OCI-LY1 (cell line): ENCODE measurements around the gene RABGAP1.

Experiments
- H2AFZ ChIP-seq: fragments of 200-600 bp; sonication (generic), shearing (Covaris generic); 2 replicates; pipeline ENCODE4 v1.6.0; 2014; ENCODE audit warnings: antibody characterized with exemption, mild to moderate bottlenecking, low read length
- H3F3A ChIP-seq: fragments of 200-600 bp; sonication (generic), shearing (Covaris generic); 2 replicates; pipeline ENCODE4 v1.6.0; 2014; ENCODE audit warnings: mild to moderate bottlenecking, antibody characterized with exemption, low read length, moderate library complexity; ENCODE audit not compliant: insufficient read depth
- H3K27ac ChIP-seq: fragments of 200-600 bp; sonication (generic); 2 replicates; pipeline ENCODE4 v1.5.1; 2014; ENCODE audit warnings: low read length, mixed run types, mild to moderate bottlenecking, low read depth; ENCODE audit not compliant: poor library complexity, severe bottlenecking
- H3K27me3 ChIP-seq: fragments of 200-600 bp; sonication (generic); 2 replicates; pipeline ENCODE4 v1.6.0; 2014; ENCODE audit warnings: antibody characterized with exemption, mild to moderate bottlenecking, low read length, moderate library complexity; ENCODE audit not compliant: insufficient read depth
- H3K36me3 ChIP-seq: fragments of 200-600 bp; sonication (generic); 2 replicates; pipeline ENCODE4 v1.6.1; 2014; ENCODE audit warnings: mild to moderate bottlenecking, antibody characterized with exemption, low read length, moderate library complexity, mixed read lengths; ENCODE audit not compliant: insufficient read depth
- H3K4me1 ChIP-seq: fragments of 200-600 bp; sonication (generic); 2 replicates; pipeline ENCODE4 v1.5.1; 2014; ENCODE audit warnings: mild to moderate bottlenecking, low read length, moderate library complexity; ENCODE audit not compliant: insufficient read depth, severe bottlenecking
- H3K4me2 ChIP-seq: fragments of 200-600 bp; sonication (generic), shearing (Covaris generic); 2 replicates; pipeline ENCODE4 v1.6.1; 2014; ENCODE audit warnings: low read length
- H3K4me3 ChIP-seq: fragments of 200-600 bp; sonication (generic); 2 replicates; pipeline ENCODE4 v1.5.1; 2014; ENCODE audit warnings: low read length, low read depth, mild to moderate bottlenecking, mixed read lengths; ENCODE audit not compliant: poor library complexity, severe bottlenecking
- H3K79me2 ChIP-seq: fragments of 200-600 bp; shearing (Covaris generic); 2 replicates; pipeline ENCODE4 v1.6.1; 2016; ENCODE audit warnings: mixed run types, low read length, mixed read lengths; ENCODE audit not compliant: insufficient read depth
- H3K9ac ChIP-seq: fragments of 200-600 bp; sonication (generic), shearing (Covaris generic); 2 replicates; pipeline ENCODE4 v1.6.1; 2014; ENCODE audit warnings: mild to moderate bottlenecking, low read length, mixed read lengths
- H3K9me2 ChIP-seq: fragments of 200-600 bp; sonication (generic), shearing (Covaris generic); 2 replicates; pipeline ENCODE4 v1.6.1; 2014; ENCODE audit warnings: low read depth, mild to moderate bottlenecking, low read length, mixed read lengths
- H3K9me3 ChIP-seq: fragments of 200-600 bp; shearing (Covaris generic); 2 replicates; pipeline ENCODE4 v1.6.1; 2014; ENCODE audit warnings: low read length, mixed read lengths
- H4K20me1 ChIP-seq: fragments of 200-600 bp; sonication (generic), shearing (Covaris generic); 2 replicates; pipeline ENCODE4 v1.6.0; 2016; ENCODE audit warnings: mild to moderate bottlenecking, low read length; ENCODE audit not compliant: insufficient read depth
- CTCF ChIP-seq: fragments of 200-600 bp; sonication (generic), shearing (Covaris generic); IDR thresholded peaks from 2 replicates; pipeline ENCODE4 v1.5.1; 2017; ENCODE audit warnings: mild to moderate bottlenecking, antibody characterized with exemption, low read length, moderate library complexity, mixed read lengths
- EZH2 ChIP-seq: fragments of 200-600 bp; sonication (generic), shearing (Covaris generic); IDR thresholded peaks from 2 replicates; pipeline ENCODE4 v1.8.0; 2017; ENCODE audit warnings: borderline replicate concordance, mixed run types, mild to moderate bottlenecking, antibody characterized with exemption, low read length, moderate library complexity, mixed read lengths

Gene RABGAP1

GRCh38 chr9:123011878-123012528, 71.2 kb downstream of the RABGAP1 start:
- H2AFZ ChIP-seq, result no peak overlapping the region
- no peaks in the 10 kb centered on the region for H3F3A ChIP-seq
- H3K9me2 ChIP-seq, result no peaks in the 10 kb centered on the region
- no peak overlapping the region for H3K27ac ChIP-seq
- H3K9me3 ChIP-seq, result no peaks in the 10 kb centered on the region
- no peaks in the 10 kb centered on the region for H3K79me2 ChIP-seq
- peaks cover 70% of the 10 kb centered on the region for H3K36me3 ChIP-seq
- TF ChIP-seq CTCF (no peak), EZH2 (no peak)
- no peaks in the 10 kb centered on the region for H3K27me3 ChIP-seq
- H3K4me3 ChIP-seq, result no peak overlapping the region
- H3K9ac ChIP-seq, result no peak overlapping the region
- no peak overlapping the region for H3K4me2 ChIP-seq
- H4K20me1 ChIP-seq, result no peaks in the 10 kb centered on the region
- H3K4me1 ChIP-seq, result no peaks in the 10 kb centered on the region

- Histone ChIP-seq H2AFZ (no peak overlapping the region), H3K4me2 (no peak overlapping the region), H3F3A (no peaks in the 10 kb centered on the region), H3K79me2 (no peaks in the 10 kb centered on the region), H3K27ac (no peak overlapping the region), H3K4me3 (no peak overlapping the region), H3K4me1 (no peaks in the 10 kb centered on the region), H3K9ac (no peak overlapping the region), H3K9me3 (no peaks in the 10 kb centered on the region), H3K27me3 (no peaks in the 10 kb centered on the region), H4K20me1 (no peaks in the 10 kb centered on the region), H3K9me2 (no peaks in the 10 kb centered on the region), H3K36me3 (peaks cover 78% of the 10 kb centered on the region)
- no peak for TF ChIP-seq CTCF
- no peak for TF ChIP-seq EZH2
Observed at GRCh38 chr9:123016631-123017030, 75.8 kb downstream of the RABGAP1 start.

GRCh38 chr9:123020796-123021195, 80.0 kb downstream of the RABGAP1 start:
- Histone ChIP-seq H3K9me3 (no peaks in the 10 kb centered on the region), H3K27ac (no peak overlapping the region), H3K4me2 (no peak overlapping the region), H3F3A (no peaks in the 10 kb centered on the region), H3K9me2 (no peaks in the 10 kb centered on the region), H2AFZ (no peak overlapping the region), H3K4me1 (no peaks in the 10 kb centered on the region), H3K9ac (no peak overlapping the region), H3K4me3 (no peak overlapping the region), H3K27me3 (no peaks in the 10 kb centered on the region), H3K36me3 (peaks cover 54% of the 10 kb centered on the region), H4K20me1 (no peaks in the 10 kb centered on the region), H3K79me2 (no peaks in the 10 kb centered on the region)
- TF ChIP-seq EZH2 (no peak), CTCF (no peak)
